Right forelimb (tissue), 1 donor: Measurements from ENCODE around the gene EFCC1.

ENCODE experiments used
- DNase-seq: peaks from one replicate; pipeline ENCODE4 v3.0.0-alpha.2; 2018

Gene EFCC1

GRCh38 chr3:129035360-129036221, 34.5 kb downstream of the EFCC1 start:
- DNase-seq, result no peak

GRCh38 chr3:129036222-129037092, 35.4 kb downstream of the EFCC1 start:
- no peak for DNase-seq

GRCh38 chr3:129037093-129037419, 36.0 kb downstream of the EFCC1 start:
- DNase-seq, result no peak

GRCh38 chr3:129038121-129038855, 37.2 kb downstream of the EFCC1 start:
- no peak for DNase-seq

- DNase-seq, result no peak
These were observed 38.4 kb downstream of the EFCC1 start for GRCh38 chr3:129039271-129040038.

- DNase-seq, result no peak
These were observed 38.9 kb downstream of the EFCC1 start for GRCh38 chr3:129040039-129040336.

GRCh38 chr3:129040579-129041300, 39.6 kb downstream of the EFCC1 start:
- DNase-seq, result no peak

GRCh38 chr3:129045675-129046036, 44.6 kb downstream of the EFCC1 start:
- no peak for DNase-seq

- no peak for DNase-seq
These were observed 45.1 kb downstream of the EFCC1 start for GRCh38 chr3:129046037-129046731.

- DNase-seq, result no peak
These were observed 45.8 kb downstream of the EFCC1 start for GRCh38 chr3:129046732-129047552.

- DNase-seq, result no peak
These were observed 46.4 kb downstream of the EFCC1 start for GRCh38 chr3:129047553-129047839.

- no peak for DNase-seq
These were observed 49.6 kb downstream of the EFCC1 start for GRCh38 chr3:129050556-129051295.

- DNase-seq, result no peak
These were observed 50.8 kb downstream of the EFCC1 start for GRCh38 chr3:129051871-129052340.

GRCh38 chr3:129052675-129053074, 51.6 kb downstream of the EFCC1 start:
- DNase-seq, result no peak

GRCh38 chr3:129054605-129055104, 53.6 kb downstream of the EFCC1 start:
- DNase-seq, result no peak

- DNase-seq, result no peak
These were observed 55.5 kb downstream of the EFCC1 start for GRCh38 chr3:129056451-129057173.

- DNase-seq, result no peak
These were observed 56.1 kb downstream of the EFCC1 start for GRCh38 chr3:129057249-129057648.

- DNase-seq, result no peak
These were observed 57.5 kb downstream of the EFCC1 start for GRCh38 chr3:129058441-129059200.
